ENCODE data around the gene STOX1.

DNA sequence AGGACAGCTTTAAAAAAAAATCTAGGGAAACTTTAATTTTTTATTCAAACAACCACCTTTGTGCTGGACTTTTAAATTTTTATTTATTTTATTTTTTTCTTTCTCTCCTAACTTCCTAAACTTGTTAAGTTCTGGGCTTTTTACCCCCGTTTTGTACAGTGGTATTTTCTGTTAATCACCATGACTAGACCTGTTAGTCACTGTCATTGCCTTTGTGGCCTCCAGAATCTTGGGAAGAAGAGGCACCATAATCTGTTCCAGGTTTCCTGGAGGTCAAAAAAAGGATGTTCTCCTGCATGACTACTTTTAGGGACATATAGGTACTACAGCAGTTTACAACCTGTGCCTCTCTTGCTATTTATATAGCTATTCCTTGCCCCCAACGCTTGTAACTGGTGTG, 42.7 kb downstream of the STOX1 start:
- TF ChIP-seq, protein P1, sequence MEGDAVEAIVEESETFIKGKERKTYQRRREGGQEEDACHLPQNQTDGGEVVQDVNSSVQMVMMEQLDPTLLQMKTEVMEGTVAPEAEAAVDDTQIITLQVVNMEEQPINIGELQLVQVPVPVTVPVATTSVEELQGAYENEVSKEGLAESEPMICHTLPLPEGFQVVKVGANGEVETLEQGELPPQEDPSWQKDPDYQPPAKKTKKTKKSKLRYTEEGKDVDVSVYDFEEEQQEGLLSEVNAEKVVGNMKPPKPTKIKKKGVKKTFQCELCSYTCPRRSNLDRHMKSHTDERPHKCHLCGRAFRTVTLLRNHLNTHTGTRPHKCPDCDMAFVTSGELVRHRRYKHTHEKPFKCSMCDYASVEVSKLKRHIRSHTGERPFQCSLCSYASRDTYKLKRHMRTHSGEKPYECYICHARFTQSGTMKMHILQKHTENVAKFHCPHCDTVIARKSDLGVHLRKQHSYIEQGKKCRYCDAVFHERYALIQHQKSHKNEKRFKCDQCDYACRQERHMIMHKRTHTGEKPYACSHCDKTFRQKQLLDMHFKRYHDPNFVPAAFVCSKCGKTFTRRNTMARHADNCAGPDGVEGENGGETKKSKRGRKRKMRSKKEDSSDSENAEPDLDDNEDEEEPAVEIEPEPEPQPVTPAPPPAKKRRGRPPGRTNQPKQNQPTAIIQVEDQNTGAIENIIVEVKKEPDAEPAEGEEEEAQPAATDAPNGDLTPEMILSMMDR (IDR thresholded peaks at IDR 0.05 in 2 of 3, conservative IDR thresholded peaks at IDR 0.05 in 1 of 3; ENCODE audit: control insufficient read depth in 2 of 3, extremely low read depth in 1 of 3, insufficient read depth in 1 of 3, low read depth in 3 of 3, low read length in 3 of 3): no peak
- TF ChIP-seq MLLT1 (IDR thresholded peaks at IDR 0.05) (no peak), SPI1 (IDR thresholded peaks at IDR 0.05; ENCODE audit: borderline replicate concordance, insufficient read depth, low read depth, low read length) (no peak)

Data from GM12878 (cell line).